ENCODE measurements around the gene ACTG2. TPM values are rescaled to one million over a fixed set of nuclear protein-coding genes. Genes with fewer than 3 reads are reported as not detected.

The ACTG2 gene
- total and polyA plus RNA-seq, 4 donors, result 20.5 to 82.9 (median 44.7) TPM

GRCh38 chr2:73859721-73860586 is 32.9 kb upstream of the ACTG2 start:
- peaks cover 35 to 53% (median 48%) of the 10 kb centered on the region in 4 donors for H3K36me3 ChIP-seq (ENCODE audit: control insufficient read depth in 4 of 4, insufficient read depth in 4 of 4, low read length in 4 of 4)
- no peak for TF ChIP-seq CTCF (IDR thresholded peaks at IDR 0.05; ENCODE audit: control extremely low read depth, extremely low read depth)
- no peaks in the 10 kb centered on the region for H3K9me3 ChIP-seq (ENCODE audit: control insufficient read depth in 4 of 4, insufficient read depth in 3 of 4, low read length in 3 of 4)
- ATAC-seq (ENCODE audit: insufficient read depth, low FRiP score) (no peak), DNase-seq (no peak)
- no peaks in the 10 kb centered on the region for H3K4me1 ChIP-seq (ENCODE audit: control insufficient read depth in 5 of 5, insufficient read depth in 5 of 5, low read length in 5 of 5)
- H3K27ac ChIP-seq (ENCODE audit: low read depth in 1 of 2, low read length in 1 of 2), result no peak overlapping the region
- no peaks in the 10 kb centered on the region for H3K27me3 ChIP-seq (ENCODE audit: control insufficient read depth in 3 of 3, insufficient read depth in 3 of 3, low read length in 2 of 3)
- 95 to 96% methylated on average over 6 of the region's 6 CpGs for WGBS, 2 donors
- H3K4me3 ChIP-seq, result no peak overlapping the region
- no peak overlapping the region for H3K9ac ChIP-seq (ENCODE audit: insufficient read depth in 1 of 2, low read length in 2 of 2)

DNA sequence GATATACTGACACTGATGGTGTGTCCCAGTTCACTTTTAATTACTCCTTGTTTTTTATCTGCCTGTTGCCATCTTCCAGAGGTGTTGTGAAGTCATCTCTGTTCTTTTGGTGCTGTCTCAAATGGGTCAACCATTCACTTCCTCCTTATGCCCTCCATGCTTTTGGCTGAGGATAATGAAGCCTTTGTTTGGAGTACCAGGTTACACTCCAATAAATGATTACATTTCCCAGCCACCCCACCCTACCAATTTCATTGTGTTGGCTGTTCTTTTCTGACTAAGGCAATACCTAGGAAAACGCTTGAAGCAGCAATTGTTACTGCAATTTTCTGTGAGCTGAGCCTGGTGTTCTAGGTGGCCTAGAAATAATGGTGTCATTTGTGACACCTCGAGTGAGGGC is 29.8 kb upstream of the ACTG2 start:
- Histone ChIP-seq H3K9me3 (ENCODE audit: control insufficient read depth in 4 of 4, insufficient read depth in 3 of 4, low read length in 3 of 4) (no peaks in the 10 kb centered on the region), H3K27me3 (ENCODE audit: control insufficient read depth in 3 of 3, insufficient read depth in 3 of 3, low read length in 2 of 3) (no peaks in the 10 kb centered on the region), H3K4me3 (no peak overlapping the region), H3K36me3 (ENCODE audit: control insufficient read depth in 4 of 4, insufficient read depth in 4 of 4, low read length in 4 of 4) (peaks cover 31 to 43% (median 37%) of the 10 kb centered on the region in 4 donors), H3K27ac (ENCODE audit: low read depth in 1 of 2, low read length in 1 of 2) (no peak overlapping the region), H3K4me1 (ENCODE audit: control insufficient read depth in 5 of 5, insufficient read depth in 5 of 5, low read length in 5 of 5) (no peaks in the 10 kb centered on the region), H3K9ac (ENCODE audit: insufficient read depth in 1 of 2, low read length in 2 of 2) (no peak overlapping the region)
- 77 to 80% methylated on average over 2 of the region's 2 CpGs for WGBS, 2 donors
- no peak for ATAC-seq (ENCODE audit: insufficient read depth, low FRiP score)
- no peak for DNase-seq
- no peak for TF ChIP-seq CTCF (IDR thresholded peaks at IDR 0.05; ENCODE audit: control extremely low read depth, extremely low read depth)

GRCh38 chr2:73868204-73868978 is 24.4 kb upstream of the ACTG2 start:
- H3K36me3 ChIP-seq (ENCODE audit: control insufficient read depth in 4 of 4, insufficient read depth in 4 of 4, low read length in 4 of 4), result peaks cover 11 to 18% (median 16%) of the 10 kb centered on the region in 4 donors
- no peak for ATAC-seq (ENCODE audit: insufficient read depth, low FRiP score)
- H3K4me1 ChIP-seq (ENCODE audit: control insufficient read depth in 5 of 5, insufficient read depth in 5 of 5, low read length in 5 of 5), result peaks cover 0 to 2% (median 0%) of the 10 kb centered on the region in 5 donors
- WGBS, 2 donors, result 96% methylated on average over 9 of the region's 9 CpGs
- H3K9me3 ChIP-seq (ENCODE audit: control insufficient read depth in 4 of 4, insufficient read depth in 3 of 4, low read length in 3 of 4), result no peaks in the 10 kb centered on the region
- no peak for TF ChIP-seq CTCF (IDR thresholded peaks at IDR 0.05; ENCODE audit: control extremely low read depth, extremely low read depth)
- H3K27ac ChIP-seq (ENCODE audit: low read depth in 1 of 2, low read length in 1 of 2), result no peak overlapping the region
- no peak overlapping the region for H3K9ac ChIP-seq (ENCODE audit: insufficient read depth in 1 of 2, low read length in 2 of 2)
- no peaks in the 10 kb centered on the region for H3K27me3 ChIP-seq (ENCODE audit: control insufficient read depth in 3 of 3, insufficient read depth in 3 of 3, low read length in 2 of 3)
- no peak overlapping the region for H3K4me3 ChIP-seq
- DNase-seq, result no peak

Measured in lung (tissue), 12 donors.